Hepatocyte (in vitro differentiated cells): ENCODE results near the gene CYP2U1.

Experiments used
- CTCF ChIP-seq: fragments of 200-600 bp; sonication (generic); IDR thresholded peaks from 2 replicates; pipeline ENCODE4 v1.5.1; 2016; ENCODE audit warnings: antibody characterized with exemption, mild to moderate bottlenecking; ENCODE audit not compliant: poor library complexity
- EZH2phosphoT487 ChIP-seq: fragments of 200-600 bp; sonication (generic); IDR thresholded peaks from one replicate; pipeline ENCODE4 v1.6.1; 2018; ENCODE audit warnings: antibody characterized with exemption, mild to moderate bottlenecking, low read depth, moderate library complexity; ENCODE audit not compliant: unreplicated experiment, severe bottlenecking

GRCh38 chr4:107939307-107939706 lies 8.0 kb downstream of the CYP2U1 start:
- TF ChIP-seq CTCF (no peak), EZH2phosphoT487 (no peak)
